Adrenal gland (tissue), 5 donors: ENCODE data around the gene LRRK1.

Experiments used
- POLR2A ChIP-seq, 2 donors: fragments of 450-650 bp; IDR thresholded peaks; one replicate each; pipeline ENCODE4 v1.6.1; 2017; ENCODE audit warnings: antibody characterized with exemption in 2 of 2, mild to moderate bottlenecking in 2 of 2, moderate library complexity in 1 of 2
- TF ChIP-seq, protein P1 (sequence below), 6 experiments: fragments of 450-650 bp in 4 of 6; fragments of 200-600 bp in 2 of 6; sonication (generic) in 1 of 6; IDR thresholded peaks; 1 replicate in 5 of 6; 2 replicates in 1 of 6; pipeline versions ENCODE4 v1.5.1 to v1.8.0; 2016 to 2021; ENCODE audit warnings: antibody characterized with exemption in 6 of 6, mild to moderate bottlenecking in 2 of 6, moderate library complexity in 1 of 6
- donor health status: DM: no; HTN: no; CAD: no.

DNA sequence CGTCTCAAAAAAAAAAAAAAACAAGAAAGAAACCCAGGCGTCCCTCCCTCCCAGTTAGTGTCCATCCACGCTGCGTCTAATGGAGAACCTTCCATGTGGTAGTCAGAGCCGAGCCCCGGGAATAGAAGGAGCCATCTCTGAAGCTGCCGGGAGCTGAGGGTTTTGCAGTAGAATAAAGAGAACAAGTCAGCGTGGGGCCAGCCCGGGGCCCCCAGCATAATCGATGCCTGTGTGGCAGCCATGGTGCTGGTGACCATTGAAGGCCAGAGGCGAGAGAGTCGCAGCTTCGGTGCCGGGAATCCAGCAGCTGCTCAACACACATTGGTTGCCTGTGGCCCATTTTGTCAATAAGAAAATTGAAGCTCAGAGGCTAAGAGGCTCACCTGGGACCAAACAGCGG lies 181.0 kb downstream of the LRRK1 start:
- TF ChIP-seq, protein P1, sequence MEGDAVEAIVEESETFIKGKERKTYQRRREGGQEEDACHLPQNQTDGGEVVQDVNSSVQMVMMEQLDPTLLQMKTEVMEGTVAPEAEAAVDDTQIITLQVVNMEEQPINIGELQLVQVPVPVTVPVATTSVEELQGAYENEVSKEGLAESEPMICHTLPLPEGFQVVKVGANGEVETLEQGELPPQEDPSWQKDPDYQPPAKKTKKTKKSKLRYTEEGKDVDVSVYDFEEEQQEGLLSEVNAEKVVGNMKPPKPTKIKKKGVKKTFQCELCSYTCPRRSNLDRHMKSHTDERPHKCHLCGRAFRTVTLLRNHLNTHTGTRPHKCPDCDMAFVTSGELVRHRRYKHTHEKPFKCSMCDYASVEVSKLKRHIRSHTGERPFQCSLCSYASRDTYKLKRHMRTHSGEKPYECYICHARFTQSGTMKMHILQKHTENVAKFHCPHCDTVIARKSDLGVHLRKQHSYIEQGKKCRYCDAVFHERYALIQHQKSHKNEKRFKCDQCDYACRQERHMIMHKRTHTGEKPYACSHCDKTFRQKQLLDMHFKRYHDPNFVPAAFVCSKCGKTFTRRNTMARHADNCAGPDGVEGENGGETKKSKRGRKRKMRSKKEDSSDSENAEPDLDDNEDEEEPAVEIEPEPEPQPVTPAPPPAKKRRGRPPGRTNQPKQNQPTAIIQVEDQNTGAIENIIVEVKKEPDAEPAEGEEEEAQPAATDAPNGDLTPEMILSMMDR (IDR thresholded peaks at IDR 0.05) = no peak
- TF ChIP-seq POLR2A (IDR thresholded peaks at IDR 0.05) = no peak
